ENCODE data around the gene ZNF777. TPM values are rescaled to one million over a fixed set of nuclear protein-coding genes. Genes with fewer than 3 reads are reported as not detected.

Gene ZNF777
- total RNA-seq, 1 donor from 2014 or later = 16.2 TPM

DNA sequence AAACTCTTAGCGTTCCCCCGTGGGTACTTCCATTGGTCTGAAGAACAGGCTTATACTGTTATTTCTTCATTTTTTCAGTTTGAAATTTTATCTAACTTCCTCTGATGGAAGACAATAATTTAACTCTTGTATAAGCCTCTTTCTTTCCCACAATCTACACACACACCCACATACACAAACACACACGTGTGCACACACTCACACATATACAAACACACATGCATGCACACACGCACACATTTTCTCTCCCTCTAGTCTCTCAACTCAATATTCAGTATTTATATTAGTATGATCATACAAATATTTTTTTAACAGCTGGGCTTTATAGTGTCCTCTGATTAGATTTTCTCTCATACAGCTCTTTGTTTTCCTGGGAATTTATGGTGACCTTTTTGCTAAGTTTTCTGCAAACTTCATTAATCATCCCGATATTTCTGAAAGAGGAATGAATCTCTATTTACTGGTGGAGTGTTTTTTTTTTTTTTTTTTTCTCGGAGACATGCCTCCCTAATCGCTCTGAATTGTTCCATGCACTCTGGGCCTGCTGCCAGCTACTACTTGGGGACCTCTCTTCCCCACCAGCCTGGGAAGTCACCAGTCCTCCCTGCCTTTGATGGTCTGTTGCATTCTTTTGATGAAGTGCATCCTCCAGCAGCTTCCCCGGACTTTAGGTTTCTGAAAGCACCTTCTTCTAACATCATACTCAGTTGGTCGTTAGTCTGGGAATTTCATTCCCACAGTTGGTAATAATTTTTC, 75.5 kb downstream of the ZNF777 start:
- CTCF ChIA-PET = interaction anchor here (0.7 kb wide), 1 partner anchor 272 kb away, joined by 5 read pairs; no protein-coding TSS in a partner anchor
- H3K36me3 Mint-ChIP-seq (ENCODE audit: low read depth) = no peaks in the 10 kb centered on the region
- peaks cover 16% of the 10 kb centered on the region for H3K27me3 Mint-ChIP-seq
- intact Hi-C loops (cut with micrococcal nuclease) = no loop called here
- POLR2A ChIA-PET = no interaction called here
- H3K9me3 Mint-ChIP-seq = peaks cover 10% of the 10 kb centered on the region
- ATAC-seq (ENCODE audit: low read depth) (no peak), DNase-seq (no peak)
- H3K27ac Mint-ChIP-seq = no peak overlapping the region
- TF ChIP-seq, protein P1, sequence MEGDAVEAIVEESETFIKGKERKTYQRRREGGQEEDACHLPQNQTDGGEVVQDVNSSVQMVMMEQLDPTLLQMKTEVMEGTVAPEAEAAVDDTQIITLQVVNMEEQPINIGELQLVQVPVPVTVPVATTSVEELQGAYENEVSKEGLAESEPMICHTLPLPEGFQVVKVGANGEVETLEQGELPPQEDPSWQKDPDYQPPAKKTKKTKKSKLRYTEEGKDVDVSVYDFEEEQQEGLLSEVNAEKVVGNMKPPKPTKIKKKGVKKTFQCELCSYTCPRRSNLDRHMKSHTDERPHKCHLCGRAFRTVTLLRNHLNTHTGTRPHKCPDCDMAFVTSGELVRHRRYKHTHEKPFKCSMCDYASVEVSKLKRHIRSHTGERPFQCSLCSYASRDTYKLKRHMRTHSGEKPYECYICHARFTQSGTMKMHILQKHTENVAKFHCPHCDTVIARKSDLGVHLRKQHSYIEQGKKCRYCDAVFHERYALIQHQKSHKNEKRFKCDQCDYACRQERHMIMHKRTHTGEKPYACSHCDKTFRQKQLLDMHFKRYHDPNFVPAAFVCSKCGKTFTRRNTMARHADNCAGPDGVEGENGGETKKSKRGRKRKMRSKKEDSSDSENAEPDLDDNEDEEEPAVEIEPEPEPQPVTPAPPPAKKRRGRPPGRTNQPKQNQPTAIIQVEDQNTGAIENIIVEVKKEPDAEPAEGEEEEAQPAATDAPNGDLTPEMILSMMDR (IDR thresholded peaks at IDR 0.05) = no peak
- no peak overlapping the region for H3K4me3 Mint-ChIP-seq
- no peaks in the 10 kb centered on the region for H3K4me1 Mint-ChIP-seq

Other genes starting within 250 kb of the ZNF777 start
- gene ZNF212, start 221.4 kb downstream of the ZNF777 start, total RNA-seq = 17.0 and 21.0 TPM in 2 replicates
- 28.5 and 34.1 TPM in 2 replicates for gene ZNF783, start 198.9 kb downstream of the ZNF777 start, total RNA-seq
- 21.0 and 28.4 TPM in 2 replicates for gene ZNF746, start 36.7 kb upstream of the ZNF777 start, total RNA-seq

All from activated B cell treated with CpG ODN at 0.5 μM for 24 hours (primary cell).